Endodermal cell (in vitro differentiated cells): ENCODE results near the gene SFXN5. TPM values are rescaled to one million over a fixed set of nuclear protein-coding genes. Genes with fewer than 3 reads are reported as not detected.
A peak's percentile ranks its signal among the peaks of the same experiment; 100 is the strongest.

Source experiments
- DNase-seq: peaks from one replicate; pipeline ENCODE4 v3.0.0-alpha.2; 2017
- H3K27ac ChIP-seq: 2 replicates; pipeline ENCODE4 v1.5.1; 2013; ENCODE audit warnings: mild to moderate bottlenecking, low read depth, low read length, moderate library complexity
- H3K27me3 ChIP-seq: 2 replicates; pipeline ENCODE4 v1.6.1; 2013; ENCODE audit warnings: mild to moderate bottlenecking, low read length, moderate library complexity; ENCODE audit not compliant: insufficient read depth, control insufficient read depth, poor library complexity, severe bottlenecking
- H3K36me3 ChIP-seq: 2 replicates; pipeline ENCODE4 v1.7.0; 2013; ENCODE audit warnings: mild to moderate bottlenecking, low read length, moderate library complexity; ENCODE audit not compliant: control insufficient read depth, insufficient read depth
- H3K4me1 ChIP-seq: one replicate; pipeline ENCODE4 v1.7.0; 2013; ENCODE audit warnings: low read length; ENCODE audit not compliant: control insufficient read depth, insufficient read depth
- H3K4me3 ChIP-seq: 2 replicates; pipeline ENCODE4 v1.5.1; 2013; ENCODE audit warnings: mild to moderate bottlenecking, low read length, moderate library complexity
- H3K9ac ChIP-seq: 2 replicates; pipeline ENCODE4 v1.6.1; 2013; ENCODE audit warnings: mild to moderate bottlenecking, low read length, moderate library complexity; ENCODE audit not compliant: poor library complexity, severe bottlenecking; ENCODE audit errors: extremely low read depth
- H3K9me3 ChIP-seq: 2 replicates; pipeline ENCODE4 v1.6.1; 2013; ENCODE audit warnings: mild to moderate bottlenecking, low read length, moderate library complexity; ENCODE audit not compliant: control insufficient read depth
- H3K27ac Mint-ChIP-seq: 2 replicates; pipeline ENCODE4 v1.8.0; 2020; ENCODE audit warnings: mixed read lengths
- H3K27me3 Mint-ChIP-seq: 2 replicates; pipeline ENCODE4 v1.8.0; 2021; ENCODE audit warnings: mild to moderate bottlenecking, mixed read lengths; ENCODE audit not compliant: insufficient read depth
- H3K36me3 Mint-ChIP-seq: 2 replicates; pipeline ENCODE4 v1.8.0; 2020; ENCODE audit warnings: low read depth, mixed read lengths
- H3K4me1 Mint-ChIP-seq: 2 replicates; pipeline ENCODE4 v1.8.0; 2020; ENCODE audit warnings: mixed read lengths
- H3K4me3 Mint-ChIP-seq: 2 replicates; pipeline ENCODE4 v1.8.0; 2020; ENCODE audit warnings: mild to moderate bottlenecking, moderate library complexity, mixed read lengths
- H3K9me3 Mint-ChIP-seq: 2 replicates; pipeline ENCODE4 v1.8.0; 2020; ENCODE audit warnings: mild to moderate bottlenecking, mixed read lengths
- WGBS, 2 experiments: methylation state at CpG; one replicate each; pipeline versions ENCODE4 v1.1.5 to v1.1.7; 2013; ENCODE audit warnings: missing lambda C conversion rate in 2 of 2, mixed read lengths in 1 of 2; ENCODE audit not compliant: insufficient coverage in 1 of 2, insufficient read length in 1 of 2; 5-methylcytosine and 5-hydroxymethylcytosine counted together
- total RNA-seq, 2 donors: library from RNA; stranded (reverse); fragmentation: NEBNext Ultra II Directional in 1 of 2; extraction: Animal tissue kit (Norgen Biotek cat#: 25700) in 1 of 2; gene quantifications; 2 replicates in 1 of 2; 3 replicates in 1 of 2; pipeline ENCODE4 v1.2.1, GENCODE V29; 2021
- TF ChIP-seq, protein P1 (sequence below): fragments of 200-600 bp; sonication (generic); conservative IDR thresholded peaks from 2 replicates; pipeline ENCODE4 v1.5.0; 2021; ENCODE audit warnings: antibody characterized with exemption, mild to moderate bottlenecking

The SFXN5 gene
- total RNA-seq, 2 donors from 2014 or later: 30.7 to 32.8 TPM

DNA sequence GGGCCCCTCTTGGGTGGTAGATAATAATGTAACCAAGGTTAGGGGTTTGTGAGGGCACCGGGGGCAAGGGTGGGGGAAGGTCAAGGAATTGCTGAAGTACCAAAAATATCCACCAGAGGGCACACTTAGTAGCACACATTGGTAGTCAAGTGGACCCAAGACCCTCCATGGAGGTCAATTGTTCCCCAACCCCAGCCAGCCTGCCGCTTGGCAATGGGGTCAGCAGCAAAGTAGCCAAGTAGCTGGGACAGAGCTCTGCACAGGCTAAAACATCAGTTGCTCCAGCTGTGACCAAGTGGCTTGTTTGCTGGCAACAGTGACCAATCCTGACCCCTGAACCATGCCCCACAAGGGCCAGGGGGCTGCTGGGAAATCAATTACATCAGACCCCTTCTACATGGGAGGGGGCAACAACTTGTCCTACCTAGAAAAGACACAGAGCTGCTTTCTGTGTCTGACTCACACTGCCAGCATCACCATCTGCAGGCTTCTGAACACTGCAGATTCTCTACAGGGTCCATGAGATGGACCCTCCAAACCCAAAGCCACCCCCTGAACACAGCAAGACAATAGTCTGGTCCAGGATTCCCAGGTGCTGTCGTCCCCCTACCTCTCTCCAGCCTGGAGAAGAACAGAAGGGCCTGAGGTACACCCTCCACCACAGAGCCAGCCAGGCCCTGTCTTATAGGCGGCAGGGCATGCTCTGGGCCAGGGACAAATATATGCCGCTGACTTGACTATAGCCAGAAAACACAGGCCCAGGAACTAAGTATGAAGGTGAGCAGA, 78.2 kb downstream of the SFXN5 start:
- Histone ChIP-seq H3K4me1 (no peaks in the 10 kb centered on the region), H3K27ac (no peak overlapping the region), H3K4me3 (no peak overlapping the region), H3K36me3 (no peaks in the 10 kb centered on the region), H3K27me3 (no peaks in the 10 kb centered on the region), H3K9ac (no peak overlapping the region), H3K9me3 (no peaks in the 10 kb centered on the region)
- H3K9me3 Mint-ChIP-seq: no peaks in the 10 kb centered on the region
- H3K27me3 Mint-ChIP-seq: no peaks in the 10 kb centered on the region
- no peak overlapping the region for H3K4me3 Mint-ChIP-seq
- peaks cover 10% of the 10 kb centered on the region for H3K36me3 Mint-ChIP-seq
- peaks cover 13% of the 10 kb centered on the region for H3K4me1 Mint-ChIP-seq
- H3K27ac Mint-ChIP-seq: no peak overlapping the region
- DNase-seq: peak; percentile 81
- TF ChIP-seq, protein P1, sequence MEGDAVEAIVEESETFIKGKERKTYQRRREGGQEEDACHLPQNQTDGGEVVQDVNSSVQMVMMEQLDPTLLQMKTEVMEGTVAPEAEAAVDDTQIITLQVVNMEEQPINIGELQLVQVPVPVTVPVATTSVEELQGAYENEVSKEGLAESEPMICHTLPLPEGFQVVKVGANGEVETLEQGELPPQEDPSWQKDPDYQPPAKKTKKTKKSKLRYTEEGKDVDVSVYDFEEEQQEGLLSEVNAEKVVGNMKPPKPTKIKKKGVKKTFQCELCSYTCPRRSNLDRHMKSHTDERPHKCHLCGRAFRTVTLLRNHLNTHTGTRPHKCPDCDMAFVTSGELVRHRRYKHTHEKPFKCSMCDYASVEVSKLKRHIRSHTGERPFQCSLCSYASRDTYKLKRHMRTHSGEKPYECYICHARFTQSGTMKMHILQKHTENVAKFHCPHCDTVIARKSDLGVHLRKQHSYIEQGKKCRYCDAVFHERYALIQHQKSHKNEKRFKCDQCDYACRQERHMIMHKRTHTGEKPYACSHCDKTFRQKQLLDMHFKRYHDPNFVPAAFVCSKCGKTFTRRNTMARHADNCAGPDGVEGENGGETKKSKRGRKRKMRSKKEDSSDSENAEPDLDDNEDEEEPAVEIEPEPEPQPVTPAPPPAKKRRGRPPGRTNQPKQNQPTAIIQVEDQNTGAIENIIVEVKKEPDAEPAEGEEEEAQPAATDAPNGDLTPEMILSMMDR: peak; percentile 91
- 62 to 64% methylated on average over 3 to 5 of the region's 5 CpGs for WGBS, 2 experiments

DNA sequence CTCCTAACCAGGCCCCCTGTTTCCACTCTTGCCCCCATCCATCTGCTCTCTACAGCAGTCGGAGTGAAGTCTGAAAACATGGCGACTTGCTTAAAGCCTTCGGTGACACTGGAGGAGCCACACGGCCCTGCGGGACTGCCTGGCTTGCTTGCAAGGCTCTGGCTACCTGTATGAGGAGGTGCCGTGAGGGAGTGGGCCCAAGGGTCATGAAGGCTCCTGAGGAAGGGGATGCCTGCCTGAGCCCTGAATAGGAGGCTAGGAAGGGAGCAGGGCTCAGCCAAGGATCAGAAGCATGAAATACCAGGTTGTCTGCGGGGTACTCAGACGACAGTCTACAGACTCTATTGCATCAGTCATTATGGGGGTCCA, 78.8 kb downstream of the SFXN5 start:
- H3K4me1 Mint-ChIP-seq: peaks cover 13% of the 10 kb centered on the region
- H3K27me3 Mint-ChIP-seq: no peaks in the 10 kb centered on the region
- no peak overlapping the region for H3K27ac Mint-ChIP-seq
- DNase-seq: peak; percentile 48
- TF ChIP-seq, protein P1: no peak
- 90 to 92% methylated on average over 7 to 8 of the region's 8 CpGs for WGBS, 2 experiments
- H3K4me1 ChIP-seq: no peaks in the 10 kb centered on the region
- no peaks in the 10 kb centered on the region for H3K27me3 ChIP-seq
- H3K36me3 ChIP-seq: no peaks in the 10 kb centered on the region
- H3K27ac ChIP-seq: no peak overlapping the region
- H3K9ac ChIP-seq: no peak overlapping the region
- no peak overlapping the region for H3K4me3 ChIP-seq
- H3K9me3 Mint-ChIP-seq: no peaks in the 10 kb centered on the region
- H3K9me3 ChIP-seq: no peaks in the 10 kb centered on the region
- no peak overlapping the region for H3K4me3 Mint-ChIP-seq
- peaks cover 8% of the 10 kb centered on the region for H3K36me3 Mint-ChIP-seq

- TF ChIP-seq, protein P1: no peak
- no peak overlapping the region for H3K27ac ChIP-seq
- H3K9ac ChIP-seq: no peak overlapping the region
- H3K9me3 Mint-ChIP-seq: no peaks in the 10 kb centered on the region
- H3K4me3 Mint-ChIP-seq: no peak overlapping the region
- H3K27me3 ChIP-seq: no peaks in the 10 kb centered on the region
- H3K27me3 Mint-ChIP-seq: no peaks in the 10 kb centered on the region
- H3K4me1 Mint-ChIP-seq: peaks cover 13% of the 10 kb centered on the region
- H3K27ac Mint-ChIP-seq: no peak overlapping the region
- no peaks in the 10 kb centered on the region for H3K36me3 ChIP-seq
- peak; percentile 28 for DNase-seq
- H3K4me1 ChIP-seq: no peaks in the 10 kb centered on the region
- H3K4me3 ChIP-seq: no peak overlapping the region
- peaks cover 8% of the 10 kb centered on the region for H3K36me3 Mint-ChIP-seq
- no peaks in the 10 kb centered on the region for H3K9me3 ChIP-seq
- WGBS, 2 experiments: 90% methylated on average over 8 to 11 of the region's 11 CpGs
Observed at GRCh38 chr2:72991980-72992733, 79.4 kb downstream of the SFXN5 start.
